Hematopoietic multipotent progenitor cell treated with erythropoietin and hydrocortisone succinate and interleukin-3 and kit ligand, for 8 days (in vitro differentiated cells): ENCODE measurements around the gene ZFYVE26.
"Not testable (repeated sequence)": the region's sequence is repeated elsewhere in the genome, so short reads cannot be mapped to it uniquely, and the experiment has no call there.

Source experiments
- DNase-seq: peaks from one replicate; pipeline ENCODE4 v3.0.0-alpha.2; 2015

The ZFYVE26 gene

GRCh38 chr14:67704484-67705089 is 111.8 kb downstream of the ZFYVE26 start:
- DNase-seq: peak; percentile 78

- DNase-seq: no peak
Measured at GRCh38 chr14:67703997-67704396, 112.4 kb downstream of the ZFYVE26 start.

- DNase-seq: not testable (repeated sequence)
Measured at GRCh38 chr14:67701492-67701891, 114.9 kb downstream of the ZFYVE26 start, which contains the start of gene RDH12. RDH12 (plus strand) TSS chr14:67701886; CDS start chr14:67722643, 20,757 bp downstream.

- no peak for DNase-seq
Measured at GRCh38 chr14:67698179-67698578, 118.2 kb downstream of the ZFYVE26 start.

- no peak for DNase-seq
Measured at GRCh38 chr14:67697006-67697405, 119.4 kb downstream of the ZFYVE26 start.
